HepG2 (cell line): ENCODE data around the gene TMEM107. TPM values are rescaled to one million over a fixed set of nuclear protein-coding genes. Genes with fewer than 3 reads are reported as not detected.

Experiments
- FOXA3 ChIP-seq: IDR thresholded peaks from 2 replicates; pipeline ENCODE4 v1.6.1; 2016; ENCODE audit warnings: missing genetic modification reagents, missing compliant biosample characterization
- FOXP4 ChIP-seq: sonication (generic); formaldehyde crosslinking; IDR thresholded peaks from 2 replicates; pipeline ENCODE4 v1.4.0; 2020; ENCODE audit warnings: missing genetic modification reagents
- GFI1 ChIP-seq: sonication (generic); formaldehyde crosslinking; IDR thresholded peaks from 2 replicates; pipeline ENCODE4 v1.5.0; 2020; ENCODE audit warnings: missing genetic modification reagents, mild to moderate bottlenecking, borderline replicate concordance
- HNRNPLL ChIP-seq: fragments of 200-400 bp; formaldehyde crosslinking; IDR thresholded peaks from 2 replicates; pipeline ENCODE4 v1.6.1; 2017; ENCODE audit warnings: mild to moderate bottlenecking, low read depth, low read length; ENCODE audit not compliant: poor library complexity, severe bottlenecking
- IKZF5 ChIP-seq: IDR thresholded peaks from 2 replicates; pipeline ENCODE4 v1.6.1; 2018; ENCODE audit warnings: missing genetic modification reagents, mild to moderate bottlenecking, missing compliant biosample characterization
- LRRFIP1 ChIP-seq: sonication (generic); formaldehyde crosslinking; conservative IDR thresholded peaks from 2 replicates; pipeline ENCODE4 v1.4.0; 2020; ENCODE audit warnings: missing genetic modification reagents
- MLLT10 ChIP-seq: sonication (generic); formaldehyde crosslinking; IDR thresholded peaks from 2 replicates; pipeline ENCODE4 v1.4.0; 2020; ENCODE audit warnings: missing genetic modification reagents
- MXD3 ChIP-seq: IDR thresholded peaks from 2 replicates; pipeline ENCODE4 v1.6.1; 2016; ENCODE audit warnings: mild to moderate bottlenecking, missing biosample characterization, missing genetic modification reagents
- PRPF4 ChIP-seq: fragments of 200-400 bp; formaldehyde crosslinking; IDR thresholded peaks from 2 replicates; pipeline ENCODE4 v1.6.1; 2016; ENCODE audit warnings: low read length, low read depth; ENCODE audit not compliant: poor library complexity, severe bottlenecking
- SNAPC5 ChIP-seq: sonication (generic); formaldehyde crosslinking; IDR thresholded peaks from 2 replicates; pipeline ENCODE4 v1.8.1; 2023; ENCODE audit warnings: mild to moderate bottlenecking, missing genetic modification reagents, borderline replicate concordance
- ZBTB42 ChIP-seq: sonication (generic); formaldehyde crosslinking; IDR thresholded peaks from 2 replicates; pipeline ENCODE4 v1.5.0; 2020; ENCODE audit warnings: mild to moderate bottlenecking, missing genetic modification reagents
- ZBTB43 ChIP-seq: sonication (generic); formaldehyde crosslinking; conservative IDR thresholded peaks from 2 replicates; pipeline ENCODE4 v1.4.0; 2020; ENCODE audit warnings: missing genetic modification reagents
- ZEB1 ChIP-seq: IDR thresholded peaks from 2 replicates; pipeline ENCODE4 v1.6.1; 2012; ENCODE audit warnings: mild to moderate bottlenecking, low read depth, inconsistent platforms; ENCODE audit not compliant: insufficient replicate concordance
- ZFP1 ChIP-seq: IDR thresholded peaks from 2 replicates; pipeline ENCODE4 v1.6.1; 2016
- ZNF136 ChIP-seq: sonication (generic); formaldehyde crosslinking; IDR thresholded peaks from 2 replicates; pipeline ENCODE4 v1.8.1; 2022; ENCODE audit warnings: low read depth, mild to moderate bottlenecking, moderate library complexity, missing genetic modification reagents
- ZNF792 ChIP-seq: IDR thresholded peaks from 2 replicates; pipeline ENCODE4 v1.6.1; 2016
- ZNF839 ChIP-seq: sonication (generic); formaldehyde crosslinking; IDR thresholded peaks from 2 replicates; pipeline ENCODE4 v1.4.0; 2020; ENCODE audit warnings: missing genetic modification reagents, mild to moderate bottlenecking, borderline replicate concordance
- ZUFSP ChIP-seq: sonication (generic); formaldehyde crosslinking; IDR thresholded peaks from 2 replicates; pipeline ENCODE4 v1.9.0; 2021; ENCODE audit warnings: missing genetic modification reagents, mild to moderate bottlenecking, borderline replicate concordance
- polyA plus RNA-seq, 8 experiments: library from polyadenylated mRNA; depleted of rRNA in 3 of 8; stranded (reverse) in 7 of 8; unstranded in 1 of 8; fragments of >200 nt; fragmentation: Illumina TruSeq in 4 of 8; extraction: Trizol in 4 of 8; gene quantifications; 2 replicates each; pipeline versions ENCODE4 v1.2.1 to v1.2.3, GENCODE V29; 2011 to 2016; ENCODE audit warnings: low read depth in 4 of 8, missing spikeins in 1 of 8, mixed read lengths in 1 of 8; ENCODE audit not compliant: insufficient read depth in 1 of 8
- total RNA-seq, 5 experiments: library from RNA; depleted of rRNA; stranded (reverse); fragments of >200 nt; fragmentation: Illumina TruSeq; extraction: Trizol; gene quantifications; 2 replicates each; pipeline ENCODE4 v1.2.3, GENCODE V29; 2016; ENCODE audit warnings: low read depth in 1 of 5

Gene TMEM107
- total and polyA plus RNA-seq, 2 of the 13 experiments (the other 11 are each of a cell fraction or from before 2014, with no cell fraction given) = 7.2 to 15.3 TPM

- TF ChIP-seq HNRNPLL = peak; percentile 87
- no peak for TF ChIP-seq ZEB1
- peak; percentile 60 for TF ChIP-seq FOXP4 (CRISPR knock-in tag)
- peak; percentile 88 for TF ChIP-seq IKZF5 (CRISPR knock-in tag)
- no peak for TF ChIP-seq ZUFSP
- peak; percentile 87 for TF ChIP-seq PRPF4
- TF ChIP-seq FOXA3 (CRISPR knock-in tag) = peak; percentile 36; the same call in 1 of the 2 replicates
- TF ChIP-seq SNAPC5 (CRISPR knock-in tag) = no peak
- TF ChIP-seq MLLT10 (CRISPR knock-in tag) = no peak
- no peak for TF ChIP-seq ZNF136 (CRISPR knock-in tag)
- TF ChIP-seq GFI1 (CRISPR knock-in tag) = peak; percentile 67; the same call in 1 of the 2 replicates
- no peak for TF ChIP-seq ZNF839 (CRISPR knock-in tag)
- no peak for TF ChIP-seq LRRFIP1 (CRISPR knock-in tag)
- peak; percentile 85 for TF ChIP-seq ZNF792 (CRISPR knock-in tag)
- TF ChIP-seq ZFP1 = no peak
- no peak for TF ChIP-seq ZBTB42 (CRISPR knock-in tag)
- TF ChIP-seq MXD3 (CRISPR knock-in tag) = peak; percentile 45; the same call in 1 of the 2 replicates
- TF ChIP-seq ZBTB43 (CRISPR knock-in tag) = 0 out of 2 replicates have a peak, but pooled peaks have one; percentile 29
Measured at GRCh38 chr17:8138672-8139371, 37.4 kb downstream of the TMEM107 start (continued).
